Measurements from ENCODE around the gene MAST3. TPM values are rescaled to one million over a fixed set of nuclear protein-coding genes. Genes with fewer than 3 reads are reported as not detected.

The MAST3 gene
- total RNA-seq, 1 experiment from 2014 or later = 10.4 TPM

DNA sequence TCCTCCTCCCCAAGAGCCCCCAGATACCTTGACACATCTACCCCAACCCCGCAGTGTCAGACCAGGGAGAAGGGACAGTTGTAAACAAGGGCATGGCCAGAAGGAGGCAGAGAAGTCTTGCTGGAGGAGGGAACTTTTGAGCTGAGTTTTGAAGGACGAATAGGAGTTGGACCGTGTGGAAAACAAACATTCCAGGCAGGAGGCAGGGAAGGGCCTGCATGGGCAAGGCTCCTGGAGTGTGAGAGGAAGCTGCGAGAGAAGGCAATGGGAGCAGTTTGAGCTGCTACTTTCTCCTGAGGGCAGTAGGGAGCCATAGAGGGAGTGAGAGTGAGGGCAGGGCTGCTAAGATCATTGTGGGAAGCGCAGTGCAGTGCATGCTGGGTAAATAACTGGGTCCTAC, 34.1 kb upstream of the MAST3 start:
- Mint-ChIP-seq H3K36me3 (ENCODE audit: insufficient read depth in 1 of 3, low read depth in 3 of 3) (no peaks in the 10 kb centered on the region), H3K4me1 (peaks cover 0 to 15% of the 10 kb centered on the region in 2 experiments; a peak in 1 of 4 replicates), H3K4me3 (no peak overlapping the region), H3K9me3 (peaks cover 0 to 4% of the 10 kb centered on the region in 2 experiments; a peak in 3 of 5 replicates), H3K27me3 (ENCODE audit: low read depth) (peaks cover 6% of the 10 kb centered on the region; the same call in 1 of the 2 replicates), H3K27ac (no peak overlapping the region)
- H3K4ac ChIP-seq (ENCODE audit: low read depth, low read length) = no peak overlapping the region
- H4K20me1 ChIP-seq (ENCODE audit: control insufficient read depth, insufficient read depth, insufficient read length) = no peaks in the 10 kb centered on the region
- no peak overlapping the region for H4K8ac ChIP-seq (replicated peaks; ENCODE audit: insufficient read length, low read depth, low read length)
- TF ChIP-seq CTCF (conservative IDR thresholded peaks at IDR 0.05) = peak; percentile 58
- H3K23me2 ChIP-seq (ENCODE audit: insufficient read length, low read depth, low read length, poor library complexity, severe bottlenecking) = no peaks in the 10 kb centered on the region
- no peak overlapping the region for H2BK5ac ChIP-seq (ENCODE audit: insufficient read length, low read length)
- no peak overlapping the region for H4K5ac ChIP-seq (ENCODE audit: insufficient read length, low read depth, low read length)
- WGBS (ENCODE audit: extremely low coverage, insufficient read length, low lambda C conversion rate) = no CpG with 5 or more reads among the region's 5 CpGs
- H3K9me3 ChIP-seq (ENCODE audit: control insufficient read depth, low read depth, low read length) = no peaks in the 10 kb centered on the region
- no peaks in the 10 kb centered on the region for H3K79me1 ChIP-seq (ENCODE audit: insufficient read depth, low read depth, low read length, poor library complexity, severe bottlenecking)
- no peak overlapping the region for H3K4me2 ChIP-seq (ENCODE audit: insufficient read depth, insufficient read length, low read length)
- no peaks in the 10 kb centered on the region for H3K27me3 ChIP-seq (ENCODE audit: insufficient read depth, low read length)
- H2BK20ac ChIP-seq (ENCODE audit: low read depth, low read length, poor library complexity, severe bottlenecking) = no peak overlapping the region
- no peak overlapping the region for H3T11ph ChIP-seq (ENCODE audit: low read length)
- H3K56ac ChIP-seq (ENCODE audit: insufficient read length, low read depth, low read length) = no peak overlapping the region
- H3K9ac ChIP-seq (ENCODE audit: extremely low read depth, insufficient read length, low read length) = no peak overlapping the region
- no peak overlapping the region for H2BK120ac ChIP-seq (ENCODE audit: low read depth, low read length, poor library complexity, severe bottlenecking)
- H2AFZ ChIP-seq (ENCODE audit: low read length) = no peak overlapping the region
- no peak overlapping the region for H3K27ac ChIP-seq (ENCODE audit: insufficient read length, low read depth, low read length)
- no peak overlapping the region for H4K91ac ChIP-seq (ENCODE audit: insufficient read length, low read depth, low read length)
- no peak overlapping the region for H2BK15ac ChIP-seq (ENCODE audit: low read depth, low read length)
- H3K4me1 ChIP-seq (ENCODE audit: insufficient read depth, low read length) = no peaks in the 10 kb centered on the region
- H2BK12ac ChIP-seq (ENCODE audit: insufficient read length, low read depth, low read length) = no peak overlapping the region
- peak; percentile 73 for DNase-seq
- no peak overlapping the region for H3K18ac ChIP-seq (ENCODE audit: insufficient read length, low read depth, low read length)
- no peak overlapping the region for H2AK5ac ChIP-seq (ENCODE audit: insufficient read length, low read length)
- no peak overlapping the region for H3K14ac ChIP-seq (ENCODE audit: insufficient read depth, low read length)
- no peak overlapping the region for H3K23ac ChIP-seq (ENCODE audit: insufficient read length, low read depth, low read length)
- no peaks in the 10 kb centered on the region for H3K79me2 ChIP-seq (ENCODE audit: insufficient read depth, low read length)

Data from H9 (cell line).